Mammary epithelial cell (primary cell): Measurements from ENCODE around the gene PCSK5.

Experiments used
- EZH2 ChIP-seq: IDR thresholded peaks from 2 replicates; pipeline ENCODE4 v1.6.1; 2012; ENCODE audit warnings: low read length, inconsistent platforms, borderline replicate concordance
- TF ChIP-seq, protein P1 (sequence below), 2 donors: IDR thresholded peaks in 1 of 2; conservative IDR thresholded peaks in 1 of 2; 2 replicates each; pipeline ENCODE4 v1.5.1; 2011 to 2012; ENCODE audit warnings: inconsistent platforms in 2 of 2, low read length in 2 of 2, mild to moderate bottlenecking in 2 of 2, control low read depth in 1 of 2, low read depth in 1 of 2; ENCODE audit not compliant: insufficient read depth in 1 of 2; ENCODE audit errors: extremely low read depth in 1 of 2

DNA sequence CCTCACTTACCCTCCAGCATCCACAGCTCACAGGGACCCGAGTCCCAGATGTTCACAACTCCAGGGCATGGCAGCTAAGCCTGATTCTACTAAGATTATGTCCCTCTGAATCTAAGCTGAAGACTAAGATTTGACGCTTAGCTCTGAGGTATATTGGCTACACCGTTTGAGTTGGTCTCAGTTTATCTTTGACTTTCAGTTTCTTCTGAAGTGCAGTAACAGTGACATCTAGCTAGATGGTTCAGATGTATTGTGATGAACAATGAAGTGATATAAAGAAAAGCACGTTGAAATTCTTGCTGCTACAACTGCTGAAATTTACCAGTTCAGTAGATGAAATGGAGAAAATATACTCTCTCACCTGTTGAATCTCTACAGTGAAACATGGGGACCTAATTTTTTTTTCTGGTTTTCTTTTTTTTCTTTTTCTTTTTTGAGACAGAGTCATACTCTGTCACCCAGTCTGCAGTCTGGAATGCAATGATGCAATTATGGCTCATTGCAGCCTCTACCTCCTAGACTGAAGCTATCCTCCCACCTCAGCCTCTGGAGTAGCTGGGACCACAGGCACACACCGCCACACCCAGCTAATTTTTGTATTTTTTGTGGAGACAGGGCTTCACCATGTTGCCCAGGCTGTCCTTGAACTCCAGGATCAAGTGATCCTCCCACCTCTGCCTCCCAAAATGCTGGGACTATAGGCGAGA is 488.0 kb downstream of the PCSK5 start:
- TF ChIP-seq, protein P1, sequence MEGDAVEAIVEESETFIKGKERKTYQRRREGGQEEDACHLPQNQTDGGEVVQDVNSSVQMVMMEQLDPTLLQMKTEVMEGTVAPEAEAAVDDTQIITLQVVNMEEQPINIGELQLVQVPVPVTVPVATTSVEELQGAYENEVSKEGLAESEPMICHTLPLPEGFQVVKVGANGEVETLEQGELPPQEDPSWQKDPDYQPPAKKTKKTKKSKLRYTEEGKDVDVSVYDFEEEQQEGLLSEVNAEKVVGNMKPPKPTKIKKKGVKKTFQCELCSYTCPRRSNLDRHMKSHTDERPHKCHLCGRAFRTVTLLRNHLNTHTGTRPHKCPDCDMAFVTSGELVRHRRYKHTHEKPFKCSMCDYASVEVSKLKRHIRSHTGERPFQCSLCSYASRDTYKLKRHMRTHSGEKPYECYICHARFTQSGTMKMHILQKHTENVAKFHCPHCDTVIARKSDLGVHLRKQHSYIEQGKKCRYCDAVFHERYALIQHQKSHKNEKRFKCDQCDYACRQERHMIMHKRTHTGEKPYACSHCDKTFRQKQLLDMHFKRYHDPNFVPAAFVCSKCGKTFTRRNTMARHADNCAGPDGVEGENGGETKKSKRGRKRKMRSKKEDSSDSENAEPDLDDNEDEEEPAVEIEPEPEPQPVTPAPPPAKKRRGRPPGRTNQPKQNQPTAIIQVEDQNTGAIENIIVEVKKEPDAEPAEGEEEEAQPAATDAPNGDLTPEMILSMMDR (conservative IDR thresholded peaks at IDR 0.05 in 1 of 2, IDR thresholded peaks at IDR 0.05 in 1 of 2; ENCODE audit: extremely low read depth in 1 of 2, insufficient read depth in 1 of 2, low read depth in 1 of 2, low read length in 2 of 2), result no peak
- TF ChIP-seq EZH2, result no peak
